GM23338 (cell line): ENCODE measurements around the gene SMARCC2.

Source experiments
- CREB1 ChIP-seq: fragments of 250-450 bp; sonication (Bioruptor Pico); IDR thresholded peaks from 2 replicates; pipeline ENCODE4 v1.5.0; 2020; ENCODE audit warnings: low read depth, mild to moderate bottlenecking, moderate library complexity
- EZH2 ChIP-seq: fragments of 200-600 bp; sonication (generic); IDR thresholded peaks from one replicate; pipeline ENCODE4 v1.8.0; 2017; ENCODE audit warnings: antibody characterized with exemption, mild to moderate bottlenecking, low read depth; ENCODE audit not compliant: unreplicated experiment
- EZH2phosphoT487 ChIP-seq: fragments of 200-600 bp; sonication (generic); IDR thresholded peaks from one replicate; pipeline ENCODE4 v1.8.1; 2018; ENCODE audit warnings: antibody characterized with exemption; ENCODE audit not compliant: unreplicated experiment
- JUNB ChIP-seq: IDR thresholded peaks from one replicate; pipeline ENCODE4 v1.6.1; 2016; ENCODE audit warnings: antibody characterized with exemption; ENCODE audit not compliant: unreplicated experiment
- NANOG ChIP-seq: IDR thresholded peaks from 2 replicates; pipeline ENCODE4 v1.6.1; 2016; ENCODE audit warnings: antibody characterized with exemption, borderline replicate concordance
- POLR2AphosphoS5 ChIP-seq: IDR thresholded peaks from 2 replicates; pipeline ENCODE4 v1.6.1; 2016; ENCODE audit warnings: antibody characterized with exemption, low read depth
- STAT1 ChIP-seq: IDR thresholded peaks from one replicate; pipeline ENCODE4 v1.6.1; 2016; ENCODE audit warnings: antibody characterized with exemption; ENCODE audit not compliant: unreplicated experiment
- ZNF114 ChIP-seq: fragments of 250-450 bp; sonication (Bioruptor Pico); IDR thresholded peaks from 2 replicates; pipeline ENCODE4 v1.5.0; 2020; ENCODE audit warnings: mild to moderate bottlenecking, moderate library complexity
- ZNF331 ChIP-seq: fragments of 250-450 bp; sonication (Bioruptor Pico); IDR thresholded peaks from 2 replicates; pipeline ENCODE4 v1.5.0; 2020; ENCODE audit warnings: low read depth, mild to moderate bottlenecking, moderate library complexity
- TF ChIP-seq, protein P1 (sequence below), 2 experiments: fragments of 200-600 bp in 1 of 2; sonication (generic) in 1 of 2; conservative IDR thresholded peaks; 2 replicates each; pipeline versions ENCODE4 v1.5.1 to v1.6.1; 2016 to 2017; ENCODE audit warnings: antibody characterized with exemption in 2 of 2, low read depth in 2 of 2, mild to moderate bottlenecking in 2 of 2, moderate library complexity in 1 of 2
- TF ChIP-seq, protein P2 (sequence below): fragments of 250-450 bp; sonication (Bioruptor Pico); IDR thresholded peaks from 2 replicates; pipeline ENCODE4 v1.5.0; 2020; ENCODE audit warnings: mild to moderate bottlenecking, moderate library complexity
- TF ChIP-seq, protein P3 (sequence below): IDR thresholded peaks from one replicate; pipeline ENCODE4 v1.6.1; 2018; ENCODE audit warnings: antibody characterized with exemption; ENCODE audit not compliant: unreplicated experiment
- TF ChIP-seq, protein P4 (sequence below): IDR thresholded peaks from 2 replicates; pipeline ENCODE4 v1.6.1; 2016; ENCODE audit warnings: antibody characterized with exemption

DNA sequence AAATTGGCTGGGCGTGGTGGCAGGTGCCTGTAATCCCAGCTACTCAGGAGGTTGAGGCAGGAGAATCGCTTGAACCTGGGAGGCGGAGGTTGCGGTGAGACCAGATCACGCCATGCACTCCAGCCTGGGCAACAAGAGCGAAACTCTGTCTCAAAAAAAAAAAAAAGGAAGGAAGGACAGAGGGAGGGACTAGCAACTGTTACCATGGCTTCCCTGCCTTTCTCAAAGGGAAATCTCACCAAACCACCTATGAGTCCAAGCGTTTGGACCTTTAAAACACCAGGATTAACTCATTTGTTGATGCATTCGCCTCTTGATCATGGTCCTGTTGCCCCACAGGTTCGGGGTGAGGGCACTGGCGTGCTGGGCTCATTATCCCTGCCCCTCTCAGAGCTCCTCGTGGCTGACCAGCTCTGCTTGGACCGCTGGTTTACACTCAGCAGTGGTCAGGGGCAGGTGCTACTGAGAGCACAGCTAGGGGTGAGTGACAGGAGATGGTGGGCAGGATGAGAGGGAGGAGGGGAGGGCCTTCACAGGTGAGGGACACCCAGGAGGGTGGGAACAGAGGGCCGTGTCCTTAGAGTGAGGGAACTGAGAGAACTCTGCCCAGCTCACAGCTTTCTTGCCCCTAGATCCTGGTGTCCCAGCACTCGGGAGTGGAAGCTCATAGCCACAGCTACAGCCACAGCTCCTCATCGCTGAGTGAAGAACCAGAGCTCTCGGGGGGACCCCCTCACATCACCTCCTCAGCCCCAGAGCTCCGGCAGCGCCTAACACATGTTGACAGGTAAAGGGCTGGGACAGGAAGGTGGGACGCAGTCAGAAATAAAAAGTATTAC, 47.1 kb downstream of the SMARCC2 start:
- TF ChIP-seq POLR2AphosphoS5 (no peak), EZH2phosphoT487 (no peak), EZH2 (no peak), JUNB (no peak), NANOG (no peak), STAT1 (no peak), CREB1 (CRISPR knock-in tag) (no peak), ZNF331 (CRISPR knock-in tag) (no peak), ZNF114 (CRISPR knock-in tag) (no peak)
- TF ChIP-seq, protein P1, sequence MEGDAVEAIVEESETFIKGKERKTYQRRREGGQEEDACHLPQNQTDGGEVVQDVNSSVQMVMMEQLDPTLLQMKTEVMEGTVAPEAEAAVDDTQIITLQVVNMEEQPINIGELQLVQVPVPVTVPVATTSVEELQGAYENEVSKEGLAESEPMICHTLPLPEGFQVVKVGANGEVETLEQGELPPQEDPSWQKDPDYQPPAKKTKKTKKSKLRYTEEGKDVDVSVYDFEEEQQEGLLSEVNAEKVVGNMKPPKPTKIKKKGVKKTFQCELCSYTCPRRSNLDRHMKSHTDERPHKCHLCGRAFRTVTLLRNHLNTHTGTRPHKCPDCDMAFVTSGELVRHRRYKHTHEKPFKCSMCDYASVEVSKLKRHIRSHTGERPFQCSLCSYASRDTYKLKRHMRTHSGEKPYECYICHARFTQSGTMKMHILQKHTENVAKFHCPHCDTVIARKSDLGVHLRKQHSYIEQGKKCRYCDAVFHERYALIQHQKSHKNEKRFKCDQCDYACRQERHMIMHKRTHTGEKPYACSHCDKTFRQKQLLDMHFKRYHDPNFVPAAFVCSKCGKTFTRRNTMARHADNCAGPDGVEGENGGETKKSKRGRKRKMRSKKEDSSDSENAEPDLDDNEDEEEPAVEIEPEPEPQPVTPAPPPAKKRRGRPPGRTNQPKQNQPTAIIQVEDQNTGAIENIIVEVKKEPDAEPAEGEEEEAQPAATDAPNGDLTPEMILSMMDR (conservative IDR thresholded peaks at IDR 0.05; ENCODE audit: low read depth in 2 of 2) = no peak
- TF ChIP-seq, protein P2, sequence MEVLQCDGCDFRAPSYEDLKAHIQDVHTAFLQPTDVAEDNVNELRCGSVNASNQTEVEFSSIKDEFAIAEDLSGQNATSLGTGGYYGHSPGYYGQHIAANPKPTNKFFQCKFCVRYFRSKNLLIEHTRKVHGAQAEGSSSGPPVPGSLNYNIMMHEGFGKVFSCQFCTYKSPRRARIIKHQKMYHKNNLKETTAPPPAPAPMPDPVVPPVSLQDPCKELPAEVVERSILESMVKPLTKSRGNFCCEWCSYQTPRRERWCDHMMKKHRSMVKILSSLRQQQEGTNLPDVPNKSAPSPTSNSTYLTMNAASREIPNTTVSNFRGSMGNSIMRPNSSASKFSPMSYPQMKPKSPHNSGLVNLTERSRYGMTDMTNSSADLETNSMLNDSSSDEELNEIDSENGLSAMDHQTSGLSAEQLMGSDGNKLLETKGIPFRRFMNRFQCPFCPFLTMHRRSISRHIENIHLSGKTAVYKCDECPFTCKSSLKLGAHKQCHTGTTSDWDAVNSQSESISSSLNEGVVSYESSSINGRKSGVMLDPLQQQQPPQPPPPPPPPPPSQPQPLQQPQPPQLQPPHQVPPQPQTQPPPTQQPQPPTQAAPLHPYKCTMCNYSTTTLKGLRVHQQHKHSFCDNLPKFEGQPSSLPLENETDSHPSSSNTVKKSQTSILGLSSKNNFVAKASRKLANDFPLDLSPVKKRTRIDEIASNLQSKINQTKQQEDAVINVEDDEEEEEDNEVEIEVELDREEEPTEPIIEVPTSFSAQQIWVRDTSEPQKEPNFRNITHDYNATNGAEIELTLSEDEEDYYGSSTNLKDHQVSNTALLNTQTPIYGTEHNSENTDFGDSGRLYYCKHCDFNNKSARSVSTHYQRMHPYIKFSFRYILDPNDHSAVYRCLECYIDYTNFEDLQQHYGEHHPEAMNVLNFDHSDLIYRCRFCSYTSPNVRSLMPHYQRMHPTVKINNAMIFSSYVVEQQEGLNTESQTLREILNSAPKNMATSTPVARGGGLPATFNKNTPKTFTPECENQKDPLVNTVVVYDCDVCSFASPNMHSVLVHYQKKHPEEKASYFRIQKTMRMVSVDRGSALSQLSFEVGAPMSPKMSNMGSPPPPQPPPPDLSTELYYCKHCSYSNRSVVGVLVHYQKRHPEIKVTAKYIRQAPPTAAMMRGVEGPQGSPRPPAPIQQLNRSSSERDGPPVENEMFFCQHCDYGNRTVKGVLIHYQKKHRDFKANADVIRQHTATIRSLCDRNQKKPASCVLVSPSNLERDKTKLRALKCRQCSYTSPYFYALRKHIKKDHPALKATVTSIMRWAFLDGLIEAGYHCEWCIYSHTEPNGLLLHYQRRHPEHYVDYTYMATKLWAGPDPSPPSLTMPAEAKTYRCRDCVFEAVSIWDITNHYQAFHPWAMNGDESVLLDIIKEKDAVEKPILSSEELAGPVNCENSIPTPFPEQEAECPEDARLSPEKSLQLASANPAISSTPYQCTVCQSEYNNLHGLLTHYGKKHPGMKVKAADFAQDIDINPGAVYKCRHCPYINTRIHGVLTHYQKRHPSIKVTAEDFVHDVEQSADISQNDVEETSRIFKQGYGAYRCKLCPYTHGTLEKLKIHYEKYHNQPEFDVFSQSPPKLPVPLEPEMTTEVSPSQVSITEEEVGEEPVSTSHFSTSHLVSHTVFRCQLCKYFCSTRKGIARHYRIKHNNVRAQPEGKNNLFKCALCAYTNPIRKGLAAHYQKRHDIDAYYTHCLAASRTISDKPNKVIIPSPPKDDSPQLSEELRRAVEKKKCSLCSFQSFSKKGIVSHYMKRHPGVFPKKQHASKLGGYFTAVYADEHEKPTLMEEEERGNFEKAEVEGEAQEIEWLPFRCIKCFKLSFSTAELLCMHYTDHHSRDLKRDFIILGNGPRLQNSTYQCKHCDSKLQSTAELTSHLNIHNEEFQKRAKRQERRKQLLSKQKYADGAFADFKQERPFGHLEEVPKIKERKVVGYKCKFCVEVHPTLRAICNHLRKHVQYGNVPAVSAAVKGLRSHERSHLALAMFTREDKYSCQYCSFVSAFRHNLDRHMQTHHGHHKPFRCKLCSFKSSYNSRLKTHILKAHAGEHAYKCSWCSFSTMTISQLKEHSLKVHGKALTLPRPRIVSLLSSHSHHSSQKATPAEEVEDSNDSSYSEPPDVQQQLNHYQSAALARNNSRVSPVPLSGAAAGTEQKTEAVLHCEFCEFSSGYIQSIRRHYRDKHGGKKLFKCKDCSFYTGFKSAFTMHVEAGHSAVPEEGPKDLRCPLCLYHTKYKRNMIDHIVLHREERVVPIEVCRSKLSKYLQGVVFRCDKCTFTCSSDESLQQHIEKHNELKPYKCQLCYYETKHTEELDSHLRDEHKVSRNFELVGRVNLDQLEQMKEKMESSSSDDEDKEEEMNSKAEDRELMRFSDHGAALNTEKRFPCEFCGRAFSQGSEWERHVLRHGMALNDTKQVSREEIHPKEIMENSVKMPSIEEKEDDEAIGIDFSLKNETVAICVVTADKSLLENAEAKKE (CRISPR knock-in tag) = no peak
- TF ChIP-seq, protein P3, sequence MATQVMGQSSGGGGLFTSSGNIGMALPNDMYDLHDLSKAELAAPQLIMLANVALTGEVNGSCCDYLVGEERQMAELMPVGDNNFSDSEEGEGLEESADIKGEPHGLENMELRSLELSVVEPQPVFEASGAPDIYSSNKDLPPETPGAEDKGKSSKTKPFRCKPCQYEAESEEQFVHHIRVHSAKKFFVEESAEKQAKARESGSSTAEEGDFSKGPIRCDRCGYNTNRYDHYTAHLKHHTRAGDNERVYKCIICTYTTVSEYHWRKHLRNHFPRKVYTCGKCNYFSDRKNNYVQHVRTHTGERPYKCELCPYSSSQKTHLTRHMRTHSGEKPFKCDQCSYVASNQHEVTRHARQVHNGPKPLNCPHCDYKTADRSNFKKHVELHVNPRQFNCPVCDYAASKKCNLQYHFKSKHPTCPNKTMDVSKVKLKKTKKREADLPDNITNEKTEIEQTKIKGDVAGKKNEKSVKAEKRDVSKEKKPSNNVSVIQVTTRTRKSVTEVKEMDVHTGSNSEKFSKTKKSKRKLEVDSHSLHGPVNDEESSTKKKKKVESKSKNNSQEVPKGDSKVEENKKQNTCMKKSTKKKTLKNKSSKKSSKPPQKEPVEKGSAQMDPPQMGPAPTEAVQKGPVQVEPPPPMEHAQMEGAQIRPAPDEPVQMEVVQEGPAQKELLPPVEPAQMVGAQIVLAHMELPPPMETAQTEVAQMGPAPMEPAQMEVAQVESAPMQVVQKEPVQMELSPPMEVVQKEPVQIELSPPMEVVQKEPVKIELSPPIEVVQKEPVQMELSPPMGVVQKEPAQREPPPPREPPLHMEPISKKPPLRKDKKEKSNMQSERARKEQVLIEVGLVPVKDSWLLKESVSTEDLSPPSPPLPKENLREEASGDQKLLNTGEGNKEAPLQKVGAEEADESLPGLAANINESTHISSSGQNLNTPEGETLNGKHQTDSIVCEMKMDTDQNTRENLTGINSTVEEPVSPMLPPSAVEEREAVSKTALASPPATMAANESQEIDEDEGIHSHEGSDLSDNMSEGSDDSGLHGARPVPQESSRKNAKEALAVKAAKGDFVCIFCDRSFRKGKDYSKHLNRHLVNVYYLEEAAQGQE = no peak
- TF ChIP-seq, protein P4, sequence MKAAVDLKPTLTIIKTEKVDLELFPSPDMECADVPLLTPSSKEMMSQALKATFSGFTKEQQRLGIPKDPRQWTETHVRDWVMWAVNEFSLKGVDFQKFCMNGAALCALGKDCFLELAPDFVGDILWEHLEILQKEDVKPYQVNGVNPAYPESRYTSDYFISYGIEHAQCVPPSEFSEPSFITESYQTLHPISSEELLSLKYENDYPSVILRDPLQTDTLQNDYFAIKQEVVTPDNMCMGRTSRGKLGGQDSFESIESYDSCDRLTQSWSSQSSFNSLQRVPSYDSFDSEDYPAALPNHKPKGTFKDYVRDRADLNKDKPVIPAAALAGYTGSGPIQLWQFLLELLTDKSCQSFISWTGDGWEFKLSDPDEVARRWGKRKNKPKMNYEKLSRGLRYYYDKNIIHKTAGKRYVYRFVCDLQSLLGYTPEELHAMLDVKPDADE = no peak
